Gastrocnemius medialis (tissue), 4 donors: ENCODE results near the gene ALOX5.

Experiments
- POLR2A ChIP-seq, 2 donors: fragments of 450-650 bp; IDR thresholded peaks; one replicate each; pipeline ENCODE4 v1.6.1; 2017; ENCODE audit warnings: antibody characterized with exemption in 2 of 2, mild to moderate bottlenecking in 2 of 2, moderate library complexity in 2 of 2
- TF ChIP-seq, protein P1 (sequence below), 5 experiments: fragments of 450-650 bp in 3 of 5; fragments of 200-600 bp in 2 of 5; sonication (generic) in 2 of 5; IDR thresholded peaks in 4 of 5; conservative IDR thresholded peaks in 1 of 5; 1 replicate in 4 of 5; 2 replicates in 1 of 5; pipeline ENCODE4 v1.5.1; 2016 to 2019; ENCODE audit warnings: antibody characterized with exemption in 5 of 5, mild to moderate bottlenecking in 3 of 5, moderate library complexity in 3 of 5

DNA sequence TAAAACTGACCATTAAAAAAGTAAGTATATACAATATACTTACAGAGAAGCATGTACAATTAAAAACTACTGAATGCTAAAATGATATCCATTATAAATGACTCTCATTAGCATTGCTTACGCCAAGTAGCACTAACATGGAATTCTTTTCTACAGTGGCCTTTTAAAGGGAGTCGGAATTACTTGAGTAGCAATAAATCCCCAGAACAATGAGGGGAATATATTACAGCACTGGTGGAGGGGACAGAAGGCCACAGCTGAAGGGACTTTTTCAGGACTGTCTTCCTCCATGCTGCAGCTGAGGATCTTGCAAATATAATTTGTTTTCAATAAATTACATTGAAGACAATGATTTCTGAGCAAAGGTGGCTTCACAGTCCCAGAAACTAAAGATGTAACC lies 97.0 kb downstream of the ALOX5 start:
- TF ChIP-seq, protein P1, sequence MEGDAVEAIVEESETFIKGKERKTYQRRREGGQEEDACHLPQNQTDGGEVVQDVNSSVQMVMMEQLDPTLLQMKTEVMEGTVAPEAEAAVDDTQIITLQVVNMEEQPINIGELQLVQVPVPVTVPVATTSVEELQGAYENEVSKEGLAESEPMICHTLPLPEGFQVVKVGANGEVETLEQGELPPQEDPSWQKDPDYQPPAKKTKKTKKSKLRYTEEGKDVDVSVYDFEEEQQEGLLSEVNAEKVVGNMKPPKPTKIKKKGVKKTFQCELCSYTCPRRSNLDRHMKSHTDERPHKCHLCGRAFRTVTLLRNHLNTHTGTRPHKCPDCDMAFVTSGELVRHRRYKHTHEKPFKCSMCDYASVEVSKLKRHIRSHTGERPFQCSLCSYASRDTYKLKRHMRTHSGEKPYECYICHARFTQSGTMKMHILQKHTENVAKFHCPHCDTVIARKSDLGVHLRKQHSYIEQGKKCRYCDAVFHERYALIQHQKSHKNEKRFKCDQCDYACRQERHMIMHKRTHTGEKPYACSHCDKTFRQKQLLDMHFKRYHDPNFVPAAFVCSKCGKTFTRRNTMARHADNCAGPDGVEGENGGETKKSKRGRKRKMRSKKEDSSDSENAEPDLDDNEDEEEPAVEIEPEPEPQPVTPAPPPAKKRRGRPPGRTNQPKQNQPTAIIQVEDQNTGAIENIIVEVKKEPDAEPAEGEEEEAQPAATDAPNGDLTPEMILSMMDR (IDR thresholded peaks at IDR 0.05 in 4 of 5, conservative IDR thresholded peaks at IDR 0.05 in 1 of 5) = no peak
- no peak for TF ChIP-seq POLR2A (IDR thresholded peaks at IDR 0.05)
